Measurements from ENCODE around the gene TANK. TPM values are rescaled to one million over a fixed set of nuclear protein-coding genes. Genes with fewer than 3 reads are reported as not detected.

Gene TANK
- total and polyA plus RNA-seq, 2 of the 8 experiments (the other 6 are each of a cell fraction or from before 2014, with no cell fraction given): 7.0 to 26.1 TPM

DNA sequence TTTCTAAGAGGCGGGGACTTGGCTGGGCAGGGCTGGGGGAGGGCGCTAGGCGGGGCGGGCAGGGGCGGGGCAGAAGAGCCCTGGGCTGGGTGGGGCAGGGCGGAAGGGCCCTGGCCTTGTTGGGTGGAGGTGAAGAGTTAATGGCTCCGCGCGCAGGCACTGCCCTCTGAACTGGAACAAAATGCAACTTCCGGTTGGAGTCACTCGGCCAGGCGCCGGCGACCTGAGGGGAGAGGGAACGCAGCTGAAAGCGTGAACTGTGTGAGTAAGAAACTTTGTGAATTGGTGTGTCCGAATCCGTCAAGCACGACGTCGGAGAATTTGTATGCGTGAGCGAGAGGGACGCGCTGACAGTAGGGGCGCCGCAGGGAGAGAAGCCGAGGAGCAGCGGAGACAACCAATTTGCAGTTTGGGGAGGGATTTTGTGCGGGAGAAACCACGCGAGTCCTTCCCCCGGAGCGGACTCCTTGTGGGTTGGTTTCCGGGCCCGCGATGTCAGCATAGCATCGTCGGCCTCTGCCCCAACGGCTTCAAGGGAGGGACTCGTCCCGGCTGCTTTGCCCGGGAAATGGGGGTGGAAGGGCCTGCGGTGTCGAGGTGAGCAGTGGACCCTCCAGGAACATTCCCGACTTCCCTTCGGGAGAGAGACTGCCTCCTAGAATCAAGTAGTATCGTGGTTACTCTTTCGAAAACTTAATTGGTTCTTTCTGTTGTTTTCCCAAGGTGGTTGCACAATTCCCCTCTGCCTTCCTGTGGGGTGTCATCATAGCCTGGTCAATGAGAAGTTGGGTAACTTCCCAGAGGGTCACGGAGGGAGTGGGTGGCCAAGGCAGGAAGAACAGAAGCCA is at the start of gene TANK (continued):
- TF ChIP-seq HDAC2 (IDR thresholded peaks at IDR 0.05; ENCODE audit: borderline replicate concordance in 1 of 2, low read depth in 2 of 2, low read length in 2 of 2): peak in 1 of 2 experiments; percentile 47; a peak in 2 of 4 replicates
- TF ChIP-seq CREB1 (IDR thresholded peaks at IDR 0.05): peak; percentile 62
- TF ChIP-seq TEAD4 (IDR thresholded peaks at IDR 0.05; ENCODE audit: low read depth, low read length): peak; percentile 37; the same call in 1 of the 2 replicates
- TF ChIP-seq SRF (IDR thresholded peaks at IDR 0.05; ENCODE audit: low read depth, low read length): peak; percentile 23; the same call in 1 of the 2 replicates
- peak; percentile 72; the same call in 1 of the 2 replicates for TF ChIP-seq SP1 (IDR thresholded peaks at IDR 0.05; ENCODE audit: low read depth, low read length)
- peak; percentile 43 to 81; a peak in 3 of 4 replicates for TF ChIP-seq SIN3A (conservative IDR thresholded peaks at IDR 0.05 in 1 of 2, IDR thresholded peaks at IDR 0.05 in 1 of 2; ENCODE audit: low read depth in 1 of 2, low read length in 2 of 2)
- TF ChIP-seq POLR2A (IDR thresholded peaks at IDR 0.05; ENCODE audit: control extremely low read depth in 1 of 2, low read depth in 2 of 2, low read length in 2 of 2): peak; percentile 97 to 98
- peak; percentile 99 for TF ChIP-seq TAF7 (optimal IDR thresholded peaks at IDR 0.05; ENCODE audit: borderline replicate concordance, low read depth, low read length)
- TF ChIP-seq RBBP5 (IDR thresholded peaks at IDR 0.05; ENCODE audit: borderline replicate concordance, low read depth, low read length): 0 out of 2 replicates have a peak, but pooled peaks have one; percentile 50
- no peak for TF ChIP-seq RNF2 (IDR thresholded peaks at IDR 0.05; ENCODE audit: borderline replicate concordance, low read depth, low read length, missing control alignments, poor library complexity, severe bottlenecking)
- no peak for TF ChIP-seq ZNF274 (IDR thresholded peaks at IDR 0.05; ENCODE audit: borderline replicate concordance, extremely low read depth, low read length)
- peak; percentile 84 for TF ChIP-seq YY1 (IDR thresholded peaks at IDR 0.05; ENCODE audit: low read depth, low read length)
- TF ChIP-seq ASH2L (IDR thresholded peaks at IDR 0.05; ENCODE audit: low read length): peak; percentile 91
- TF ChIP-seq JUN (IDR thresholded peaks at IDR 0.05; ENCODE audit: low read depth, low read length): no peak
- peak; percentile 80 for TF ChIP-seq CEBPB (IDR thresholded peaks at IDR 0.05; ENCODE audit: low read depth, low read length)
- TF ChIP-seq GABPA (IDR thresholded peaks at IDR 0.05; ENCODE audit: borderline replicate concordance, insufficient read depth, low read length): peak; percentile 87; the same call in 1 of the 2 replicates
- TF ChIP-seq NRF1 (IDR thresholded peaks at IDR 0.05; ENCODE audit: low read depth, low read length): 0 out of 2 replicates have a peak, but pooled peaks have one; percentile 15

All from H1 (cell line).